ENCODE data around the gene UNC79.

The UNC79 gene

DNA sequence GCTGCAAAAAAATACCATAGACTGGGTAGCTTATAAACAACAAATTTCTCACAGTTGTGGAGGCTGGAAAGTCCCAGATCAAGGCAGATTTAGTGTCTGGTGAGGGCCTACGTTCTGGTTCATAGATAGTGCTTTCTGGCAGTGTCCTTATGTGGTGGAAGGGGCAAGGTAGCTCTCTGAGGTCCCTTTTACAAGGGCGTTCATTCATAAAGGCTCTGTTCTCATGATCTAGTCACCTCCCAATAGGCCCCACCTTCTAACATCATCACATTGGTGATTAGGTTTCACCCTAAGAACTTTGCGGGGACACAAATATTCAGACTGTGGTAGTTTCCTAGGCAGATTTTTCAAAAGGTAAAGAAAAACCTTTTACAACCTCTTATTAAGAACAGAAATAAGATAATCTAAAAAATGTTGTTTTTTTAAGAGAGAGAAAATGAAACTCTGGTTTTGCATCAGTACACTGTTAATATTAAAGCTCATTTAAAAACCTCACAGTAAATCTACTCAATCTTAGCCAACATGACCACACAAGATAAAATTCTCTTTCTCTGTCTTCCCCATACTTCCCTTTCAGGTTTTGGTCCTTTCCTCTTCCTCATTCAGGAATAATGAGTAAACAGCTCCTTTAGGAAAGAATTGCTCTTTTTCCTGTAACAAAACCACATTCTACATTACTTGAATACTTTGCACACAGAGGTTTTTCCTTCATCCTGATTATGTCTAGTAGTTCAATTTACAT, 117.5 kb downstream of the UNC79 start:
- TF ChIP-seq, protein P1, sequence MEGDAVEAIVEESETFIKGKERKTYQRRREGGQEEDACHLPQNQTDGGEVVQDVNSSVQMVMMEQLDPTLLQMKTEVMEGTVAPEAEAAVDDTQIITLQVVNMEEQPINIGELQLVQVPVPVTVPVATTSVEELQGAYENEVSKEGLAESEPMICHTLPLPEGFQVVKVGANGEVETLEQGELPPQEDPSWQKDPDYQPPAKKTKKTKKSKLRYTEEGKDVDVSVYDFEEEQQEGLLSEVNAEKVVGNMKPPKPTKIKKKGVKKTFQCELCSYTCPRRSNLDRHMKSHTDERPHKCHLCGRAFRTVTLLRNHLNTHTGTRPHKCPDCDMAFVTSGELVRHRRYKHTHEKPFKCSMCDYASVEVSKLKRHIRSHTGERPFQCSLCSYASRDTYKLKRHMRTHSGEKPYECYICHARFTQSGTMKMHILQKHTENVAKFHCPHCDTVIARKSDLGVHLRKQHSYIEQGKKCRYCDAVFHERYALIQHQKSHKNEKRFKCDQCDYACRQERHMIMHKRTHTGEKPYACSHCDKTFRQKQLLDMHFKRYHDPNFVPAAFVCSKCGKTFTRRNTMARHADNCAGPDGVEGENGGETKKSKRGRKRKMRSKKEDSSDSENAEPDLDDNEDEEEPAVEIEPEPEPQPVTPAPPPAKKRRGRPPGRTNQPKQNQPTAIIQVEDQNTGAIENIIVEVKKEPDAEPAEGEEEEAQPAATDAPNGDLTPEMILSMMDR (conservative IDR thresholded peaks at IDR 0.05) = no peak
- H3K27ac ChIP-seq = no peak overlapping the region

DNA sequence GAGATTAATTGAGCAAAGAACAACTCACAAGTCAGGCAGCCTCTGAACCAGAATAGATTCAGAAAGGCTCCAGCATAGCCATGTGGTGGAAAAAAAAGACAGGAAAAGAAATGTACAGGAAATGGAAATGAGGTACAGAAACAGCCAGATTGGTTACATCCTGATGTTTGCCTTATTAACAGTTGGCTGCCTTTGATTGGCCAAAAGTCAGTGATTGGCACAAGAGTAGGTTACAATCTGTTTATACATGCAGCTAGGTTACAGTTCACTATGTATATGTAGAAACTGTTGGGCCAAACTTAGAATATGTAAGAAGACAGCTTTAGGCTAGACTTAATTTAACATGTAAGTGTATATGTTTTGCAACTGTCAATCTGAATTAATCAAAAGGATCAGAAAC, 118.9 kb downstream of the UNC79 start:
- TF ChIP-seq, protein P1 (conservative IDR thresholded peaks at IDR 0.05) = no peak

DNA sequence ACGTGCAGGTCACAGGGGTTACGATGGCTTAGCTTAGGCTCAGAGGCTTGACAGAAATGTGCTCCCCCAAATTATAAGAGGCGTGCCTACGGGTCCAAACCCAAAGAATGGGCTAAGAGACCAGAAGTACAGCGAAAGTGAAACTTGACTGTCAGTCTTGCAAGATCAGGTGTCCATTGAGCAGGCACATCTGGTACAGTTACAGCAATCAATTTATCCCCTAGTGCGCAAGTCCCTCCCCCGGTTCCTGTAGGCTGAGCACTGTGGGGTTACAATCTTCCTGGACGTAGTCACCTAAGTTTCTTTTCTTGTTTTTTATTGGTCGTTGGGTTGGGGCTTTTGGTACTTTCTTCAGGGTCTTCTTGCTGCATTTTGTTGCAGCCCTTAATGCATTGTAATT, 134.2 kb downstream of the UNC79 start:
- TF ChIP-seq, protein P1 (conservative IDR thresholded peaks at IDR 0.05) = no peak
- H3K27ac ChIP-seq = no peak overlapping the region

More for the DNA sequence above, 118.9 kb downstream of the UNC79 start:
- H3K27ac ChIP-seq = no peak overlapping the region

DNA sequence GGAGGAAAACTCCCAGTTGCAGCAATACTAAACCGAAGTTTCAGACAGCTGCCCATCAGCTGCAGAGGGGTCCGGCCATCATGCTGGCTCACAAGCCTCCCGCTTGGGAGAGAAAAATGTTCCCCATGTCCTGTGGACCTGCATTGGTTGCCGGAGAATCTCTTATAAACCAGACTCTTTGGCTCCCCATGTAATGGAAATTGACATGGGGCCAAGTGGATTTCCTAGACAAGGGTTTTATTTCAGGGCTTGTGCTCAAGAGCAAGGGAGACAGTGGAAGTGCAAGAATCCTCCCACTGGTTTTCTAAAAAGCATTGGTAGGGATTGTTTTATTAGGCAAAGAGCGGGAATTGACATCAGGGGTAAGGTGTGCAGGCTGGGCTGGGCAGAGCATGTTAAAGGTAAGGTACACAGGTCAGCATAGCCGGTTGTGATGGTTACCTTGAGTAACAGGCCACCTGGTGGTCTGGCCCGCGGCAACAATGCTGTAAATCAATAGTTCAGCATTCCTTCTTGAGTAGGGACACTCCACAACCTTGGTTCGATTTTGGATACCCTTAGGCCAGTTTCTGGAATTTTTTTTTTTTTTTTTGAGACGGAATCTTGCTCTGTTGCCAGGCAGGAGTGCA, 135.4 kb downstream of the UNC79 start:
- TF ChIP-seq, protein P1 (conservative IDR thresholded peaks at IDR 0.05) = no peak
- no peak overlapping the region for H3K27ac ChIP-seq

DNA sequence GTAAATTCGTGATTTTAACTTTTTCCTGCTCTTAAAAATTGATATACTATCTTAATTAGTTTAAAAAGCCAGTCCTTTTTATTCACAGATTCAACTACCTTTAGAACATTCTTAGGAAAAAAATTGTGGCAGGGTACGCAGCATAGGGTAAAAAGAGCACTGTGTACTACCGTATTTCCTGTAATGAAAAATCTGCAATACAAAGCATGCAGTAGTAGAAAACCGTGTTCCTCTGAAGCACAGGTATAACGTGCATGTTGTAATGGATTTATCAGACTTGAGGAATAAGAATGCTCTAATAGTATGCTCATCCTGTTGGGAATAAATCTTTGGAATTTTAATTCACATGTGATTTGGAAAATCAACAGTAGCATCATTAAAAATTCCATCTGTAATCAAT, 140.5 kb downstream of the UNC79 start:
- TF ChIP-seq, protein P1 (conservative IDR thresholded peaks at IDR 0.05) = no peak
- no peak overlapping the region for H3K27ac ChIP-seq

DNA sequence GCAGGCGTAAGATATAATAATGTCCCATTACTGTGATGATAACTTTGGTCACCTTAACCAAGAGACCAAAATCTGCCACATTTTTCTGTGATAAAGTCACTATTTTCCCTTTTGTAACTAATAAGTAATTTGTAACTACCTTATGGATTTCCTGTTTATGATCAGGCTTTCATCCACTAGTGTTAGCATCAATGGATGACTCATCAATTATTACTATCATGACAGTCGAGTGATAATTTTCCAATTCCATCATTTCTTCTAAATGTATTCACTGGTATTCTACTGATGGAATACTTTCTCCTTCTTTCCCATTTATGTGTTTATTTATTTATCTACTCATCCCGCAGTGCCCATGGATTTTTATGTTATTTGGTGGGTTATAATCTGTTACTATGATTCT, 148.4 kb downstream of the UNC79 start:
- no peak overlapping the region for H3K27ac ChIP-seq
- TF ChIP-seq, protein P1 (conservative IDR thresholded peaks at IDR 0.05) = no peak

DNA sequence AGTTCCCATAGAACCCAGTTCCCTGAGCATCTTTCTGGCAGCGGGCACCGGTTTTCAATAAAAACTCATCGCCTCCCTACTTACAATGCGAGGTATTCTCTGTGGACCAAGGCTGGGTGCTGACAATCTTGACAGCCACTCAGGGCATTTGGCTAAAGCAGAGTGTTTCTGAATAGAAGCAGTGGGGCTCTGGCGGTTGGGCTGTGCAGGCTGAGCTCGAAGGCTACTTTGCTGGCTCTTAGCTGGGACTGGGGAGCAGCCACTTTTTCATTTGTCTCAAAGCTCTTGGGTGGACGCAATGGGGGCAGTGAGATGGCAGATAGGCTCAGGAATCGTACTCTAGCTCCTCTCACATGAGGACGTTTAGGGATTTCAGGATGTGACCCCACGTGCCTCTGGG, 151.8 kb downstream of the UNC79 start:
- TF ChIP-seq, protein P1 (conservative IDR thresholded peaks at IDR 0.05) = no peak

More for the DNA sequence above, 151.8 kb downstream of the UNC79 start:
- H3K27ac ChIP-seq = no peak overlapping the region

All from VCaP (cell line).